NCI-H2196 treated with DMSO at 0.1 percent for 48 hours (cell line): Measurements from ENCODE around the gene ANXA4.
"Not testable (repeated sequence)": the region's sequence is repeated elsewhere in the genome, so short reads cannot be mapped to it uniquely, and the experiment has no call there.

Experiments
- DNase-seq: peaks from one replicate; lab custom pipeline; 2025; ENCODE audit not compliant: unreplicated experiment; lab: John Stamatoyannopoulos, UW

ANXA4 gene

DNA sequence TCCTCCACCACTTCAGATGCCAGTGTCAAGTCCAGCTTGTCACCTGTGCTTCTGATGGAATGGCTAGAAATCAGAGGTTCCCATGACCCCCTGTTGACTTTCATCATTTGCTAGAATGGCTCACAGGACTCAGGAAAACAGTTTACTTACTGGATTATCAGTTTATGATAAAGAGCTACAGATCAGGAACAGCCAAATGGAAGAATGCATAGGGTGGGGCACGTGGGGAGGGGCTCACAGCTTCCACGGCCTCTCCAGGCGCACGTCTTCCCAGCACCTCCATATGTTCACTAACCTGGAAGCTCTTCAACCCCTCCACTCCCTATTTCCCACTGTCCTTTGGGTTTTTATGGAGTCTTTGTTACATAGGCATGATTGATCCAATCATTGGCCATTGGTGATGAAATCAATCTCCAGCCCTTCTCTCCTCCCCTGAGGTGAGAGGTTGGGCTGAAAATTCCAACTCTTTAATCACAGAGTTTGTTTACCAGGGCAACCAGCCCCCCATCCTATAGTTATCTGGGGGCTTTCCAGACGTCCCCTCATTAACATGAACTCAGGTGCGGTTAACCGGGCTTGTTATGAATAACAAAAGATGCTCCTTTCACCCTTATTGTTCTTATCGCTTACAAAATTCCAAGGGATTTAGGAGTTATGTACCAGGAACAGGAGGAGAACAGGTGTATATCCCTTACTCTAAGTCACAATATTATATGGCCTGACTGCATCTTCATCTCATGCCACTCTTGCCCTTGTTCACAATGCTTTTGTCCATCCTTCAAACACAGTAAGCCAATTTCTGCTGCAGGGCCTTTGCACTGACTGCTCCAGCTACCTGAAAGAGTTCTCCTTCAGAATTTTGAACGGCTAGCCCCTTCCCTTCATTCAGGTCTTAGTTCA is 35.2 kb downstream of the ANXA4 start:
- no peak for DNase-seq

DNA sequence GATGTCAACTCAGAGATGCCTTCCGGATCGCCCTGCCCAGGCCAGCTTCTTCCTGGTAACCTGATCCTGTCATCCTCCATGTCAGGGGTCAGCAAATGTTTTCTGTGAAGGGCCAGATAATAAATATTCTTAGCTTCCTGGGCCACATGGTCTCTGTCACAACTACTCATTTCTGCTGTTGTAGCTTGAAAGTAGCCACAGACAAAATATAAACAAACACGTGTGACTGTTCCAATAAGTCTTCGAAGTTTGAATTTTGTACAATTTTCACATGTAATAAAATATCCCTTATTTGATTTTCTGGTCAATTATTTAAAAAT is 35.8 kb downstream of the ANXA4 start:
- no peak for DNase-seq

DNA sequence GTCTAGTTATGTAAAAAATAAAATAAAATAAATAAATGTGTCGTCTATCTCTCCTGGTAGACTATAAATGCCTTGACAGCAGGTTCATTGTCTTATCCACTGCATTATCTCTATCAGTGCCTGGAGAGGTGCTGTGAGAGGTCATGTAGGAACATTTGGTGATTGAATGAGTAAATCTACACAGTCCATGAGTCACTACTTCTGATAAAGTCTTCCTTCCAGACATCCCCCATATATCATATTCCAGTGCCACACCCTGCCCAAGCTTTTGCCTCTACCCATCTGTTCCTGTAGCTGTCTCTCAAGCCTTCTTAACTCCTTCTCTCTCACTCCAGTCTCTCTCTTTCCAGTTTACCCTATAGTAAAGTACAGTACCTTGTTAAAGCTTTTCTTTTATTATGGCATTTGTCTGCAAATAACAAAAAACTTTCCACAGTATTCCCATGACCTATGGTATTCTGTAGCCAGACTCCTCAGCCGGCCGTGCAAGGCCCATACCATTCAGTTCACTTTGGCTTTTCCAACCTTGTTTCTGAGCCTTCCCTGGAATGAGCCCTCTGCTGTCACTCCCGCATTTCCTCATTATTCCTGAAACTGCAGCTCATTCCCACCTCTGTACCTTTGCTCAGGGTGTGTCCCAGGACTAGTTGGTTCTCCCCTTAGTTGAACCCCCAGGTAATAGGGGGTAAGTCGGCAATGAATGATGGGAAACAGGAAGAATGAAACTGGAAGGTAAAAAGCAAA is 37.5 kb downstream of the ANXA4 start:
- DNase-seq = no peak

DNA sequence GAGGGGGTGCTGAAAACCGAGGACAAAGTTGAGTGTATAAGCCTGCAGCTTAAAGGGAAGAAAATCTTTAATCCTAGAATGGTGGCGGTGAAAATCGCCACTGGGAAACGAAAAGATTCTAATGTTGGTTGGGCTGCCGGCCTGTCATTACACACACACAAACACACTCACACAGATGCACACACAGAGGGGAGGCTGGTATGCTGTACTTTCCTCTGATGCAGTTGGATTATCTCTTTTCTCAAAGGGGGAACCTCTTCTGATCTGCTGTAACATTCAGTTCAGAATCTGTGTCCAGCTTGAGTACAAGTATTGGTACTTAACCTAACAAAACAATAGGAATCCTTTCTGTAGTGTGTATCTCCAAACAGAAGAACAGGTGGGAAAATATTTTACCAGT is 39.0 kb downstream of the ANXA4 start:
- DNase-seq = no peak

DNA sequence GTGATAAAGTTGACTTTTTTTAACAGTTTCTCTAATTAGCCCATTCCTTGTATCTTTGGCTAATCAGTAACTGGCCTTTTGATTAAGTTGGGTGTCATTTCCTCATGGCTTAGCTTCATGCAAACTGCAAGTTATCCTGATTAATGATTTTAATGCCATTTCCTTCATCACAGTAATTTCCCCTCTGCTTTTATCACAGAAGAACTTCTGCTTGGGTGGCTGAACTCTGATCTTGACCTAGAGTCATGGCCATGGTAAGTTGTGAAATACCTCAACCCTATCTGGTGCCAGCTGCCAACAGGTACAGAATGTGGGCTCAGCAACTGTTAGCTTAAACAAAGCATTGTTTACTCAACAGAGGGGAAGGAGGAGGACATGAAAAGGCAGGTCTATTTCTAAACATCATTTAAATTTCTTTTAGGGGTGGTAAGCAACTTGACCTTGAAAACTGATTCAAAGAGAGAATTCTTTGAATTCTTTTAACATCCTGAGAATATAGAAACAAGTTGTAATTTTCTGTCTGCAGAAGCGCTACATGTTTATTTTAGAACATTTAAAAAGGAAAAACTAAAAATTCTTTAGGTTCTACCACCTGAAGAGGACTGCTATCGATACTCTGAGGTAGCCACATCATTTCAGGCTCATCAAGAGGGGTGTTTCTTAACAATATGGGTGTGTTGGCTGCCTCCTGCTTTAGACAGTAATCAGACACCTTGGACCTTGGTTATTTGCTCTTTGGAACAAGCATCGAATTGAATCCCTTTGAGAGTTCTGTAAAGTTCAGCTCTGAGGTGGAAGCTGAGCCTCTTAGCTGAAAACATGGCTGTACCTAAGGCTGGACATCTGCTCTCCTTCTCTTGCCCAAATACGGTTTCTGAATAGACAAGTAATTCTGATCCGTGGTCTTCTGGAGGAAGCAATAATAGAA is 39.7 kb downstream of the ANXA4 start:
- DNase-seq = peak; percentile 43

DNA sequence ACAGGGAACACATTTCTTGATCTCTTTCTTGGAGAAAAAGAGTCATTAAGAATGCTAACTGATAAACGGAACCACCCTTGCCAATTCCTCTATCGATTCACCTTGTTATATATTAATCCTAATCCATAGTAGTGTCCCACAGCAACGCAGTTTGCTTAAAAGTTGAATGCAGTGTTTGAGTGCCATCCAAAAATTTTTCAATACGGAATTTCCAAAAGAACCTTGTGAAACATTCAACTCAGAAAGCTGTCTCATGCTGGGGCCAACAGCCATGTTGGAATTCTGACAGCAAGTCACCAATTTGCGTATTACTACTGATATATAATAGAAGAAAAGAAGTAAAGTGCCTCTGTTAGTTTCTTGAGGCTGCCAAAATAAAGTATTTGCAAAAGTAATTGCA is 42.3 kb downstream of the ANXA4 start:
- DNase-seq = no peak

DNA sequence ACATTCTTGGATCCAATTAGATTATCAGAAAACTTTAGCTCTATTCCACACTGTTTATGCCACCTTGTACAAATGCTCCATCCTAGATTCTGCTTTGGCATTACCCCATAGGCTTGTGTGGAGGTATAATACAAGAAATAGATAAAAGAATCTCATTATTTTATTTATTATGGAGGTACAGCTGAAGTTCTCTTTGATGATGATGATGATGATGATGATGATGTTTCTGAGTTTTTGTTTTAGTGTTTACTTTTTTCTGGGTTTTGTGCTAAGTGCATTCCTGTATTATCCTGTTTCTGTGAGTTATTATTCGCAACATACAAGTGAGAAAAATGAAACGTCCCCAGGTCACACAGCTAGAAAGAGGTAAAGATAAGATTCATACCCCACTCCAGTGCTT is 43.4 kb downstream of the ANXA4 start:
- no peak for DNase-seq

DNA sequence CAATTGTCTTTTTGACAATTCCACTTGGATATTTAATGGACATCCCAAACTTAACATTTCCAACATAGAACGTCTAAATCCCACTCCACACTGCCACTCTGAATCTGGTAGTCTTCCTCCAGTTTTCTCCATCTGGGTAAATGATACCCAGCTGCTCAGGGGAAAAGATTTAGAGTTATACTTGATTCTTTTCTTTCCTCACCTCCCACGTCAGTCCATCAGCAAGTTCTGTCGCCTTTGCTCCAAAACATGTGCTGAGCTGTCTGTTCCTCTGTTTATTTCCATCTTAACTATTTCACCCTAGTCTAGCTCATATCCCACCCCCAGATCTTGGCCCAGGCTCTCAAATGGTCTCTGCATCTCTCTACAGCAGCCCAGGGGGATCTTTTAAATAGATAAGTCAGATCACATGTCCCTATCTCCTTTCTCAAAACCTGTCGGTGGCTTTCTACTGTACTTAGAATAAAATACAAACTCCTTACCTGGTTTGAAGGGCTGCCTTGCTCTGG is 44.2 kb downstream of the ANXA4 start:
- no peak for DNase-seq

DNA sequence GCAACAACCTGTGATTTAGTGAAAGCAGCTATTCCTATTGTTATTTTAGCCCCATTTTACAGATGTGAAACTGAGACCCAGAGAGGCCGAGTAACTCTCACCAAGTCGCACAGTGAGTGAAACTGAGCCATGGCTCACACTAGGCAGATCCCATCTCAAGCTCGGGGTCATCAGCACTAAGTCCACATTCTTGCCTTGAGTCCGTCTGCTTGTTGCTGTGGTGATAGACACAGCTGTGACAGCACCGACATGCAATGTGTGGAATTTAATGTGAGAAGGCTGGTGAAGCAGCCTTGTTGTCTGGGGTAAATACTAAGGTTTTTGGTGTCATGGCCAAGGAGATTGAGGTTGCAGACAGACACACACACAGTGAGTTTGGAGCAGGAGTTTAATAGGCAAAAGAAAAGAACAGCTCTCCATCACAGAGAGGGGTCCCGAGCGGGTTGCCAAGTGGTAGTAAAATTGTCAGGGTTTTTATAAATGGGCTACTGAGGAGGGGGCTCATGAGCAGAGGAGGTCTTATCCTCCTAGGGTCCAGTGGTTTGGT is 47.3 kb downstream of the ANXA4 start:
- DNase-seq = no peak

DNA sequence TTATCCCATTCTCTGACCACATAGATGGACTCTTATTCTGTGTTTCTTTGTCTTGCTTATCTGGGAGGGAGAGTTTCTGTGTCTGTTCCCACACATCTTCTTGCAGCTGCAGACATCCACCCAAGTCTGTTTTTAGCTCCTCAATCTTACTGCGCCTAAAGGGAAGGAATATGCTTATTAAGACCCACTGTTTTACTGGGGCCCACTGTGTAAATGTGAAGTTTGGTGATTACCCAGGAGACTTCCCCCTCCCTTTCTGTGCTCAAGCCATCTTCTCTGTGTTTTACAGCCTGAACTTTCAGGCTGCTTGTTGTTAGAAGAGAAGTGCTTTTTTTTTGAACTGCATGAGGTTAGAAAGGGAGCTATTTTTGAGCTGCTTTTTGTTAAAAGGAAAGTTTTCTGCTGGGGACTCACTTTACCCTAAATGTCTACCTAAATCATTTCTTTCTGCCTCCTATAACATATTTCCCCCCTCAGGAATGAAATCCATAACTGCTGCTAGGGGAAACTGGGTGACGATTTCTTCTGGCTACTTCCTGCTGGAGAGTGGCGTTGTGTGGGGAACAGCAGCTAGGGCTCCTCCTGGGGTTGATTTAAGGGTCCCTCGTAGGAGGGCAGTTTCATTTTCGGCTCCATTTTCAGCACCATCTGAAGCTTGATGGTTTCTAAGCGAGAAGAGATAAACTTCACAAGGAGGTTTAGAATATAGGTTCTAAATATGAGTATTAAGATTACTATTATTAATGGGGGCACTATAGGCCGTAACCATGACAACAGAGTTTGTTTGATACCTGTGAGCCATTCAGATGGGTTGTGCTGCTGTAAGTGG is 48.1 kb downstream of the ANXA4 start:
- DNase-seq = no peak

DNA sequence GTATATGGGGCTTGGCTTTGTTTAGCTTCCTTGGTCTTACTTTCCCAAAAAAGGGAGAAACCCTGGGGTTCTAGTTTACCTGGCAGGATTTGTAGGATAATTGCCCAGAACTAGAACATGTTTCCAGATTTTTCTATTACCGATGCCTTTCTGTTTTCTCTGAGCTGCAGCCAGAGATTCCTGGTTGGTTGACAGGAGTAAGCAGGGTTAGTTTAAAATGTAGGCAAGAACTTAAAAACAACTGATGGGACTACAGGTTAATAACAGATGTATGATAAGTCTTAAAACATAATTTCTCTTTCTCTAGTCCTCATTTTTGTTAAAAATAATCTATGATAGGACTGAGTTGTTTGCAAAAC is 48.6 kb downstream of the ANXA4 start:
- no peak for DNase-seq

DNA sequence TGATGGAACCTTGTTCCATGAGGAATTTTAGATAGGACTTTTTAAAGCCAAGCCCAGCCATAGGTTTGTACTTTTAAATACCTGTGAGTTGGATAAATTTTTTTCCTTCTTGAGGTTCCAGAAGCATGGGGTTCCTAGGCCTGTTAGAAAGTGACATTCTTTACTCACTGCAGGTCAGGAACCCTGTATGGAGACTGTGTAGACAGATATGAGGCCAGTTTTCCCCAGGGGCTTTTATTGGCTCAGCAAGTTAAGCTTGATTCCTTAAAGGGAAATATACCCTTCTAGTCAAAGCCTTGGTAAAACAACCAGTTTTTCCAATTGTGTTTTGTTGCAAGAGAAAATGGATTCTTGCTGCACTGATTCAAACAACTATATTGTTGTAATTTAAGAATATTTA is 49.1 kb downstream of the ANXA4 start:
- DNase-seq = no peak

DNA sequence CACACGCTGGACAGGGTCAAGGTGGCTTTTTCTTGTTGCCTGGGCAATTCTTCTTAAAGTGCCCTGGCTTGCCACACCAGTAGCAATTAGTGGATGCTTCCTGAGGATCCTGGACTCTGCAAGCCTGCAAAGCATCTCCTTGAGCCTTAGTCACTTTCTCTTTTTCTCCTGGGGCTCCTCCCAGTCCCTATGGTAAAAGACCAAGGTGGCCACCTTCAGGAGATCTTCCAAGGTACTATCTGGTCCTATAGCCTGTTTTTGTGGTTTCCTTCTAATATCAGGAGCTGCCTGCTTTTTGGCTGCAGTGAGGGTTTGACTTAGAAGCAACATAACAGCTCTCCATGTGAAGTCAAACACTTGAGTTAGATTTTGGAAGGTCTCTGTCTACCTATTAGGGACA is 54.2 kb downstream of the ANXA4 start:
- DNase-seq = no peak

DNA sequence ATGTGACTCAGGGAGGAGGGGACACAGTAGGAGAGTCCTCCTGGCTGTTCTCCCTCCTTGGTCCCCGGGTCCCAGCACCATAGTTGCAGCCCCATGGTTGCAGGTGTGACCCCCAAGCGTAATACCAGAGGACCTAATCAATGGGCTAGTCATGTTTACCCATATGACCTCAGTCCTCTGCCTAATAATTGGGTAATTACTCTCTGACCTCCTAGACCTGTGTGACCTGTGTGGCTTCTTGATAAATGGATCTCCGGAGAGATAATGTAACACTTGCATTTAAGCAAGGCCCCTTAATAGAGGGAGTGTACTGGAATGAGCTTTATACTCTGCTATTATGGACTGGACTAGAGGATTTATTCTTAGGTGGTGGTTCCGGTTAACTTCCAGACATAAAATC is 55.3 kb downstream of the ANXA4 start:
- no peak for DNase-seq

DNA sequence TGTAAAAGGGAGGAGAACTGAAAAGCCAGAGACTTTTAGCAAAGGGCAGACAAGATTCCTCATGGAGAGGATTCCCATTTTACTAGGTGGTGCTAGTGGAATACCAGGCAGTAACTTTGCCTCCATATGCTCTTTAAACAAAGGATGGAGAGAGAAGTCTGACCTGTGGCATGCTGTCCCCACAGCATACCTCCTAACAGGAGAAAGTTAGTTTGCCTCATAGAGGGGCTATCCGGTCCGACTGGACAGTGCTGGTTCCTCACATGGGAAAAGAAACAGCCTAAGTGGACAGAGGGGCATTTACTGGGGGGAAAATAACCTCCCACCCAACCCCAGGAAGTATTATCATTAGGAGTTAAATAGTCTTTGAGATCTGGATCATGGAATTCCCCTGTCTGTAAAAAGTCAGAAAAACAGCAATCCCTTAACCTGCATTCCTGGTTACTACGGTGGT is 55.9 kb downstream of the ANXA4 start:
- DNase-seq = no peak

DNA sequence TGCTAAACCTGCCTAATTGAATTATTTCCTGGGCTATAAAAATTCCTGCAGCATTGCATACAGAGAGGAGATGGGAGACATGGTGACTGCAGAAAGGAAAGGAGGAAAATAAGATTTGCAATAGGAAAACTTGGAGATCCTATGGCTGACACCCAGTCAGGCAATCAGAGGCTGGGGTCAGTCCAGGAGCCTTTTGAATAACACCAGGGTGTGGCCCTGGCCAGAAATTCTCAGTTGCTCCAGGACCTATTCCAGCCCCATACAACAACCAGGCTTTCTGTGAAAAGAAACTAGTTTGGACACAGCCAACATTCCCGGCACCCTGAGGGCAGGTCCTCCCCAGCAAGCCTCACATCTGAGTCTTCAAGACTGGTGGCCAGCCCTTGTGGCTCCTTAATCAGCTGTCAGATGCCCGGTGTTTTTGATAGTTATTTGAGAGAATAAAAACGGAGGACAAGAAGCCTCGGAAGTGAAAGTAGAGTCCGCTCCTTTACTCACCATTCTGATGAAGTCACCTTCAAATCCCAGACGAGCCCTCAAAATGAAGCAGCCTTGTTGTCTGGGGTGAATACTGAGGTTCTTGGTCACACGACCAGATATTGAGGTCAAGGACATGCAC is 56.5 kb downstream of the ANXA4 start:
- DNase-seq = no peak

DNA sequence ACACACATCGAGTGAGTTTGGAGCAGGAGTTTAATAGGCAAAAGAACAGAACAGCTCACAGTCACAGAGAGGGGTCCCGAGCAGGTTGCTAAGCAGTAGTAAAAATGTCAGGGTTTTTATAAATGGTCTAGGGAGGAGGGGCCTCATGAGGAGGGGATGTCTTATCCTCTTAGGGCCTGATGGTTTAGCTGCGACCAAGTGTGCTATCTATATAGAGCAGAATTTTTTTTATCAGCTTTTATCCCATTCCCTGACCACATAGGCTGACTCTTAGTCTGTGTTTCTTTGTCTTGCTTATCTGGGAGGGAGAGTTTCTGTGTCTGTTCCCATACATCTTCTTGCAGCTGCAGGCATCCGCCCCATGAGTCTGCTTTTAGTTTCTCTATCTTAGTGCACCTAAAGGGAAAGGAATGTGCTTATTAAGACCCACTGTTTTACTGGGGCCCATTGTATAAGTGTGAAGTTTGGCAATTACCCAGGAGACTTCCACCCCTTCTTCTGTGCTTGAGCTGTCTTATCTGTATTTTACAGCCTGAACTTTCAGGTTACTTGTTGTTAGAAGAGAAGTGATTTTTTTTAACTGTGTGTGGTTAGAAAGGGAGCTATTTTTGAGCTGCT is 57.1 kb downstream of the ANXA4 start:
- DNase-seq = no peak

DNA sequence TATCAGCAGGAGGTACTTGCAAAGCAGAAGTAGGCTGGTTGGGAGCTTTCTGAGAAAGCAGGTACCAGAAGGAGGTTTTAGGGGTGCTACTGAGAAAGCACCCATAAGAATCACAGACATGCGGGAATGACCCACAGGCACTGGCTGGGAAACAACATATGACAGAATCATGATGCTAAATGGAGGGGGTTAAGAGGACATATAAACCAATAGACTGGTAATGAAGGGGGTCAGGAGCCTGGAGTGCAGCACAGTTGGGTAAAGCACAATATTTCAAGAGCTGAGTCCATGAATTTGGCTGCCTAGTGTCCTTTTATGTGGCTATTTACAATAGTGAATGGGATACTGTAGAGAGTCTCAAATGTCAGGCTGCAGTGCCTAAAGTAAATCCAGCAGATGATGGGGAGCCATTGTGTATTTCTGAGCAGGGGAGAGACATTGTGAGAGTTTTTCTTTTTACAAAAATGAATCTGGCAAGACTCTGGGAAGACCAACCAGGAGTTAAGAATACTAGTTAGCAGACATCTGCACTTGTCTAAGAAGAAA is 59.9 kb downstream of the ANXA4 start:
- no peak for DNase-seq

DNA sequence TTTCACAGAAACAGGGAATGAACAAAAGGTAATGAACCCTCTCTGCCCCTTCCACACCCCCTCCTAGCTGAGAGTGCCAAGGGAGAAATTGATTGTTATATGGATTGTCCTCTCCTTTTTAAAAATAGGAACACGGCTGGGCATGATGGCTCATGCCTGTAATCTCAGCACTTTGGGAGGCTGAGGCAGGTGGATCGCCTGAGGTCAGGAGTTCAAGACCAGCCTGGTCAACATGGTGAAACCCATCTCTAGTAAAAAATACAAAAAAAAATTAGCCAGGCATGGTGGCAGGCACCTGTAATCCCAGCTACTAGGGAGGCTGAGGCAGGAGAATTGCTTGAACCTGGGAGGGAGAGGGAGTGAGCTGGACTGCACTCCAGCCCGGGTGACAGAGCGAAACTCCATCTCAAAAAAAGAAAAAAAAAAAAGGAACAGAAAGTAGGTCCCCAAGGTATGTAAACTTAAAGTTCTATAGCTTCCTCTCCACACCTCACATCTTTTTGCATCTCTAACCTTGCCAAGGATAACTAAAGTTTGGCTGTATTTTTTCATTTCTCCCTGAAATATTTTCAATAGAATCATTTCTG is 60.9 kb downstream of the ANXA4 start:
- DNase-seq = not testable (repeated sequence)
